ENCODE measurements around the gene CBY2.

The CBY2 gene

GRCh38 chr13:45700971-45701900 is 884 bp upstream of the CBY2 start:
- DNase-seq (ENCODE audit: low read depth in 2 of 3, low spot score in 2 of 3): no peak

GRCh38 chr13:45702869-45703391 is 810 bp downstream of the CBY2 start:
- no peak for DNase-seq (ENCODE audit: low read depth in 2 of 3, low spot score in 2 of 3)

DNA sequence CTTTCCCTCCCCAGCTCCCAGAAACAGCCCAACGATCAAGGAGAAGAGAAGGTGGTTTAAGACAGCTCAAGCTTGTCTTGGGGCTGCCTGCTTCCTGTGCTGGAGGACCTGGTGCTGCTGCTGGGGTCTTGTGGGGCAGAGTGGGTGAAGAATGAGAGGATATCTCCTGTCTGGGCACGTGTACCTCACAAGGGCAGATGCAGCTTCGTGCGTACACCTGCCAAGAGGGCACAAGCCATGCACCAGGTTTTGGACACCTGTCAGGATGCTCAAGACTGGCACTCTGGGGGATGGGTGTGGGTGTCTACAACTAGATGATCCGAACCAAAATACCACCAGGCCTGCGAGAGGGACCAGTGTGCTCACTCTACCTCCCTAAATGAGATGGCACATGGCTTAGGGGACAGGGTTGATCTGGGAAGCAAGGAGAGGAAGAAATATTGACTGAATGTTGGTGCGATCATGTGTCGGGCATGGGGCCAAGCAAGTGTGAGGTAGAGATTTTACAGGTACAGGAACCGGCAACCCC is 2.2 kb downstream of the CBY2 start:
- no peak for DNase-seq (ENCODE audit: low read depth in 2 of 3, low spot score in 2 of 3)

DNA sequence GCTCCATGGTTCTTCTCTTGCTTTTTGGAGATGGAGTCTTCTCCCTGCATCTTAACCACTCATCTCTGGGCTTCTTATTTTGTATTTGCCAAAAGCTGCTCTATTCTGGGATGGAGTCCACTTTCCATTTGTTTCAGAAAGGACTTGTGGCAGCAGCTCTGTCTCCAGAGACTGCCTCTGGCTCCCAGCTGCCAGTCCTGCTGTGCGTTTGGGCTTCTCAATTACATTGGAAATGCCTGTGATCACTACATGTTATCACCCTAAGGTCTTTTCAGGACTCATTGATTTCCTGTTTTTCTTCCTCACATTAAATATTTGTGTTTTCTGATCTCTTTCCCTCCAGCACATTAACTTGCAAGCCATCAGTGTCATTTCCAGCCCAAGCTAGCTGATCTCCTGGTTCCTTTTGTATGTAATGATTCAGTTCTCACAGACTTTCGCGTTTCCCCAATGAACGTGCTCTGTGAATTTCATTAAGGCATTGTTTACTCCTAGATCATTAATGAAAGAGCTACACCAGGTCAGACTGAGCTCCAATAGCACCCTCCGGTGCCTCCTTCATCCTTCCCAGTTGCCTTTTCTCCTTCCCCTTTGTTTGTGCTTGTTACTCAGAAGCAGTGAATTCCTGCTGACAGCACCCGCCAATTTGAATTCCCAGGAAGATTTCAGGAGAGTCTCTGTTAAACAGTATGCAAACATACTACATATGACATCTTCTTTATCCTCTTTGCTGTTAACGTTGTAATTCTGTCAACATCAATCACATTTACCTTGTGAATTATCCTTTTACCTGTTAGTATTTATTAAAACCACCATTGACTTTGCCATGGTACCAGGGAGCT is 3.0 kb downstream of the CBY2 start:
- no peak for DNase-seq (ENCODE audit: low read depth in 2 of 3, low spot score in 2 of 3)

DNA sequence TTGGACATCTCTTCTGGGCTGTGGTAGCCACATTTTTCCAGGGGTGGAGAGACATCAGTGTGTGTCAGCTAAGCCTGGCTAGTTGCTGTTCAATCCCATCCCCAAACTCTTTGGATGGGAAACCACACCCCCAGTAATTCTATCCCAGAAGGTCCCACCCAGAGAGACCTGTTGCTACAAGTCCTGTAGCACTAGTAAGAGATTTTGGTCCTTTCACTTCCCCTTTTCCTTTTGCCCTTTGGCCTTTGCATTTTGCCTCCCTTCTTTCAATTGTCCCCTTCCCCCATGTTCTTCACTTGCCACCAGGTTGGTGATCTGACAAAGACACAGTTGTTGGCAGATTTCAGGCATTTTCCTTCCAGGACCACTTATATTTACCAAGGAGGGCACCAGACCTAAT is 3.8 kb downstream of the CBY2 start:
- no peak for DNase-seq (ENCODE audit: low read depth in 2 of 3, low spot score in 2 of 3)

- no peak for DNase-seq (ENCODE audit: low read depth in 2 of 3, low spot score in 2 of 3)
These were observed 5.5 kb downstream of the CBY2 start for GRCh38 chr13:45707516-45708100.

- no peak for DNase-seq (ENCODE audit: low read depth in 2 of 3, low spot score in 2 of 3)
These were observed 9.8 kb downstream of the CBY2 start for GRCh38 chr13:45711951-45712350.

- DNase-seq (ENCODE audit: low read depth in 2 of 3, low spot score in 2 of 3): no peak
These were observed 11.1 kb downstream of the CBY2 start for GRCh38 chr13:45713106-45713690.

- DNase-seq (ENCODE audit: low read depth in 2 of 3, low spot score in 2 of 3): no peak
These were observed 11.6 kb downstream of the CBY2 start for GRCh38 chr13:45713721-45714120.

GRCh38 chr13:45714170-45714569 is 12.1 kb downstream of the CBY2 start:
- DNase-seq (ENCODE audit: low read depth in 2 of 3, low spot score in 2 of 3): no peak

DNA sequence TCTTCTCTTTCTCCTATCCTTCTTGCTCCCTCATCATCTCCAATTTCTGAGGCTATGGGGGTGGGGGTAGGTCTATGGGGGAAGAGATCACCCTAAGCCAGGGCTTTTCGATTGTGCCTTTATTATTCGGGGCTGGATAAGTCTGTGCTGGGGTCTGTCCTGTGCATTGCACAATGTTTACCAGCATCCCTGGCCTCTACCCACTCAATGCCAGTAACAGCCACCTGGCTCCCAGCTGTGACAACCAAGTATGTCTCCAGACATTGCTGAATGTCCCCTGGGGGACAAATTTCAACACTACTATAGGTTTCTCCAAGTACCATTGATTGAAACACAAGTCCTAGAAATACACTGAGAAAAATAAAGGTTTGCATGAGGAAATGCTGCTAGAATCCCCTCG is 13.2 kb downstream of the CBY2 start:
- DNase-seq (ENCODE audit: low read depth in 2 of 3, low spot score in 2 of 3): no peak

- DNase-seq (ENCODE audit: low read depth in 2 of 3, low spot score in 2 of 3): no peak
These were observed 15.2 kb downstream of the CBY2 start for GRCh38 chr13:45717349-45717748.

GRCh38 chr13:45718063-45718462 is 15.9 kb downstream of the CBY2 start:
- DNase-seq (ENCODE audit: low read depth in 2 of 3, low spot score in 2 of 3): no peak

- no peak for DNase-seq (ENCODE audit: low read depth in 2 of 3, low spot score in 2 of 3)
These were observed 16.9 kb downstream of the CBY2 start for GRCh38 chr13:45718992-45719391.

DNA sequence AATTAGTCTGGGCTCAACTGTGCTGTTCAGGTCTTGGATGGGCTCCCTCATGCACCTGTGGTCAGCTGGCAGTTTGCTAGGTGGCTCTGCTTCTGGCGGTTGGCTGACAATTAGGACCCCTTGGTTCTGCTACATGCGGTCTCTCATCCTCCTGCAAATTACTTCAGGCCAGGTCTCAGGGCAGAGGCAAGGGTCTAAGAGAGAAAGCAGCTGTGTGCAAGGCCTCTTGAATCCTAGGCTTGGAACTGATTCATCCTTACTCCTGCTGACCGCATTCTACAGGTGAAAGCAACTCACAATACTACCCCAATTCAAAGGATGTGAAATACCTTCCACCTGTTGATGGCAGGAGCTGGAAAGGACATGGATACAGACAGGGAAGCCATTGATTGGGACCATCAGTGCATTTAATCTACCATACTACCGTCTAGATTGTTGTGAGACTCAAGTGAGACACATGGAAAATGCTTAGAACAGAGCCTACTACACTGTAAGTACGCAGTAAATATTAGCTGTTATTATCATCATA is 19.1 kb downstream of the CBY2 start:
- DNase-seq (ENCODE audit: low read depth in 2 of 3, low spot score in 2 of 3): no peak

- no peak for DNase-seq (ENCODE audit: low read depth in 2 of 3, low spot score in 2 of 3)
These were observed 21.7 kb downstream of the CBY2 start for GRCh38 chr13:45723798-45724197.

DNA sequence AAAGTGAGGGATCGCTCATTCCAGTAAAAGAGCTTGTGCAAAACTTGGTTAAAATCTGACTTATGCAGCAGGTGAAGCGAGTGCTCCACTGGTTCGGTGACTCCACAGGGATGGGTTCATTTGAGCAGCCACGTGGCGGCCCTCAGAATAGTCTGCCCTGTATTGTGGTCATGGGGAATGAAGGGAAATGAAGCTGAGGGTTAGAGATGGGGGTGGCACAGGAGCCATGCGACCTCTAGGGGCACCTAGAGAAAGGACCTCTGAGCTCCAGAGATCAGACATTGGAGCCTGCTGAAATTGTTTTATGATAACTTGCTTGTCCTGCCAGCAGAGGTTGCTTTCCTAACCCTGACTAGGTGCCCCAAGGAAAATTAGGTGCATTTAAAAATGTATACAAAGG is 26.6 kb downstream of the CBY2 start:
- DNase-seq (ENCODE audit: low read depth in 2 of 3, low spot score in 2 of 3): no peak

- DNase-seq (ENCODE audit: low read depth in 2 of 3, low spot score in 2 of 3): no peak
These were observed 29.3 kb downstream of the CBY2 start for GRCh38 chr13:45731455-45731854.

DNA sequence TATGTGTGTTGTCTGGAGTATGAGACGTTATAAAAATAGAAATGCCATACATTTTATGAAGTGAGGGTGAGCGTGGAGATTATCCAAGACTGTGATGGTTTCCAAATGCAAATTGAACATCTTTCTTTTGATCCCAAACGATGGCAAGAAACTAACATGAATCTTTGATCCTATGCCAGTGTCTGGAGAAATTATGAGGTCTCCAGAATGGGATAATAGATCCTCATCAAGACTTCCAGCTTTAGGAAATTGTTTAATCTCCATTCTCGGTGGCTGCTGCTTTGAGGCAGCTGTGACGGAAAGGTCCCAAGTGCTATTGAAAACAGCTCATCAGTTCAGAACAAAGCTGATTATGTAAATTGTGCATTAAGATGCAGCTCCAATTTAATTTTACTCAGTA is 30.8 kb downstream of the CBY2 start:
- no peak for DNase-seq (ENCODE audit: low read depth in 2 of 3, low spot score in 2 of 3)

DNA sequence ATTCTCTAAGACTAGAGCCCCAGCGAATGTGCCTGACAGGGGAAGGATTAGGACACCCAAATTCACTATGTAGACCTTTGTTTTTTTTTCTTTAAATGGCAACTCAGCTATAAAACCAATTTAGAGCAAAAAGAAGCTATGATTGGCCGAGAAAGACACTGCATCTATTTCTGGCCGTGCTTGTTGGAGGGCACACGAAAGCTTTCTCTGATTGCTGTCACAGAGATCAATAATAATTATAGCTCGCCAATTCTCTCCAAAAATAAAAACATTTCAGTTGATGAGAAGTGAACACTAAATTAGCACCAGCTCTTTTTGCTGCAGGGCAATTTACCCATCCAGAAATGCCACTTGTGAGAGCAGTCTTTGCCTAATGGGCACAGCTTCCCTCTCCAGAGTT is 31.2 kb downstream of the CBY2 start:
- no peak for DNase-seq (ENCODE audit: low read depth in 2 of 3, low spot score in 2 of 3)

DNA sequence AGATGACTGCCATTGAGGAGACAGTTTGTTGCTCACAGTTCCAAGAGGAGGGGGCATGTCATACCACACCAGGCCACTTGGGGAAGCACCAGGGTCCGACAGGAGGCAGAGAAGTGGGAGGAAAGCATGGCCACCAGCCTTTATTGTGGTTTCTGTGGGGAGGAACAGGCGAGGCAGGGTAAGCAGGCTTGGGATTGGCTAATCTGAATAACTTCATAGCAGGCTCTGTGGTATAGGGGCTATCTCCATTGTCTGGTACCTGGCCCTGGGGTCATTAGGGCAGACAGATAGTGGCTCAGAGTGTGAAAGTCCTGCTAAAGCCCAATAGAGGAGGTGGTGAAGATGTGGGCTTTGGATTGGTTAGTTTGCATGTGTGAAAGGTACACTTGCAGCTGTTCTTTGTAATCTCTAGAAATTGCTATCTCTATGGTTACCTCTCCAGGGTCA is 35.5 kb downstream of the CBY2 start:
- DNase-seq (ENCODE audit: low read depth in 2 of 3, low spot score in 2 of 3): peak in 2 of 3 experiments; percentile 3 to 5
